Colon (tissue), 2 donors: ENCODE measurements around the gene SPRR1B.
"Not testable (repeated sequence)": the region's sequence is repeated elsewhere in the genome, so short reads cannot be mapped to it uniquely, and the experiment has no call there.

Experiments used
- FAIRE-seq: peaks from 2 replicates; lab custom pipeline; 2012; peaks lifted over from hg19 to GRCh38; lab: Jason Lieb, UNC
- donor health status: control.
- donor health status: control.

Gene SPRR1B

GRCh38 chr1:153040950-153041631, 10.1 kb downstream of the SPRR1B start, which contains the start of gene SPRR2D:
TSS of gene SPRR2D (minus strand) at chr1:153041120. CDS start at chr1:153040346, 774 bp downstream.
- FAIRE-seq: no peak

- FAIRE-seq: no peak
These were observed 18.2 kb downstream of the SPRR1B start for GRCh38 chr1:153049211-153049610.

DNA sequence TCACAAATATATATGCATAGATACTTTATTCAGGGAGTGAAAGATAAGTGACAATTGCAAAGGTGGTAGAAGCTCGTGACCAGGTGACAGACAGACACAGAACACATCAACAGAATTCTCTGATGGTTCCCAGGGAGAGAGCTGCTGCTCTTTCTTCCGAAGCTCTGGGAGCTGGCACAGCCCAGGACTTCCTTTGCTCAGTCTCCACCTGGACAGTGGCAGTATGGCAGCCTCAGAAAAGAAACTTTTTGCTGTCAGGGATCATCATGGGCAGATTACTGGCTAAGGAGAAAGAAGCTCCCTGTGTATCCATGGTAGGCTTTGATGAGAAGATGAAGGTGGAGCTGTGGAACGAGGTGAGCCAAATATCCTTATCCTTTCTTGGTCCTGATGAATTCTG, 25.1 kb downstream of the SPRR1B start:
- FAIRE-seq: not testable (repeated sequence)

- FAIRE-seq: no peak
These were observed 26.4 kb downstream of the SPRR1B start, which contains the start of gene SPRR2A for GRCh38 chr1:153057375-153057774. TSS of gene SPRR2A (minus strand) at chr1:153057512. CDS start at chr1:153056735, 777 bp downstream.

DNA sequence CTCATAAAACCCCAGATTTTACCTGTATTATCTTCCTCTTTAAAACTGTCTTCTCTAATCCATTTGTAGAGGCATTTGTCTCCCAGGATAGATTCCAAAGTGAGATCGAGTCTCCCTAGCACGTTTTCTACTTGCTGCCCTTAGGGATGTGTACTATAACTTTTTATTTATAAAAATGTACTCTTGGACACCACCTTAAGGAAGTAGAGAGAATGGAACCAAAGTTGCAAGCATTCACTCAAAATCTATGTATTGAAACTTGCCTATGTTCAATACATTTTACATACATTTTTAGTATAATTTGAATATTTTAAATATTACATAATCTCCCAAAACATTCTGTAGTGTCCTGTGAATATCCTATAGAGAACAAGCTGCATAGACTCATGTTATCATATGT, 27.2 kb downstream of the SPRR1B start:
- no peak for FAIRE-seq

DNA sequence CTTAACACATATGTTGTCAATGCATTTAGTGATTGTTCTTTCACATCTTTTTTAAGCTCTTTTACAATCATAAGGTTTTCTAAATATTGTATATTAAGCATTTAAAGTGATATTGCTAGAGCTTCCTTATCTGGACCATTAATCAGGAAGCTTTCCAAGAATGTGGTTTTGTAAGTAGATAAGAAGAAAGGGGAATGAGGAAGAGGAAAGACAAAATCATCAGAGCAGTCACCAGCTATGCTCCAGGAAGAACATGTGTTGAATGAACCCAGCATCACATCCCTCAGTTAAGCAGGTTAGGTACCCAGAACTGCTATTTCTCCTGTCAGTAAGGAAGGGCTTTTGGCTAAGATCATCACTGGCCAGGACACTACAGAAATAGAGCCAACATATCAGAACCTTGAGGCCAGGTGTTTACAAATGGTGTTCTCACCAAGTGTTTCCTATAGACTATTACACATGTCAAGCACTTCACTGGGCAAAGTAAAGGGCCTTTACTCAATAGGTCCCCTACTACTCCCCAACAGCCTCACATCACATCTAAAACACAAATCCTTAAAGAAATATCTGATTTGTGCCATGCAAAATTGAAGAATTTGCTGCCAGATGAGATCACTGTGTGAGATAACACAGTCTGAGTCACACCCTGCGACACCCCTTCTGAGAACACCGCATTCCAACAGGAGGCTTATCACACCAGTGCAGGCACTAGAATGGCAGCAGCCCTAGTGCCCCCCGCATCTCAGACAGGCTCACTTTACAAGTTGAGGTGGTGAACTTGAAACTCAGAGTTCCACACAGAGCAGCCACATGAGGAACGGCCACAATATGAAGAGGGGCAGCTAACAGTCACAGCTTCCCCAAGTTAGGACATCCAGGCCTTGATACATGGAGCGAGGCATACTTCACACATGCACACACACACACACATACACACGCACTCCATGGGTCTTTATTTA, 28.1 kb downstream of the SPRR1B start:
- FAIRE-seq: no peak

DNA sequence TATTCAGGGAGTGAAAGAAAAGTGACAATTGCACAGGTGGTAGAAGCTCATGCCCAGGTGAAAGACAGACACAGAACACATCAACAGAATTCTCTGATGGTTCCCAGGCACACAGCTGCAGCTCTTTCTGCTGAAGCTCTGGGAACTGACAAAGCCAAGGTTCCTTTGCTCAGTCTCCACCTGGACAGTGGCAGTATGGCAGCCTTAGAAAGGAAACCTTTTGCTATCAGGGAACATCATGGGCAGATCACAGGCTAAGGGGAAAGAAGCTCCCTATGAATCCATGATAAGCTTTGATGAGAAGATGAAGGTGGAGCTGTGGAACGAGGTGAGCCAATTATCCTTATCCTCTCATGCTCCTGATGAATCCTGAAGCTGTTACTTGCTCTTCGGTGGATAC, 39.2 kb downstream of the SPRR1B start:
- no peak for FAIRE-seq

DNA sequence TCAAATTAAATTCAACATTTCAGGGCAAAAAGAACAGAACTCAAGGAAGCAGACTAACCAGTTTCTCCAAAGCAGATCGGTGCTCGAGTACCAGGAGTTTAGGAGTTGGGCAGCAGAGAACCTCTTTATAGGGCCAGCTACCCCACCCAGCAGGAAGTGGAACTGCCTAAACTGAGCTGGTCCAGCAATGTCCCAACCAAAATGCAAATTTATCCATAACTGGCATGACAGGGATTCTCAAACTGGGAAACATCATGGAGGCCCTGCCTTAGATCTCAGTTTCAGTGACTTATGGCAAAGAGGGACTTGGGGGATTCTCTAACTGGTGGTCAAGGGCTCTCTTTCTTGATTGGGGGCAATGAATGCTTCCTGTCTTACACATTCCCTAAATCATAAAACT, 40.5 kb downstream of the SPRR1B start, which contains the start of gene SPRR2B:
Gene SPRR2B, minus strand, starts transcription at position 101 of the 400 bp plus-strand sequence. CDS start 772 bp downstream, outside the sequence.
- FAIRE-seq: no peak

- no peak for FAIRE-seq
These were observed 42.1 kb downstream of the SPRR1B start for GRCh38 chr1:153072806-153073726.

- no peak for FAIRE-seq
These were observed 50.7 kb downstream of the SPRR1B start for GRCh38 chr1:153081736-153082135.
